Measurements from ENCODE around the gene REP15. TPM values are rescaled to one million over a fixed set of nuclear protein-coding genes. Genes with fewer than 3 reads are reported as not detected.

REP15 gene
- total and polyA plus RNA-seq, 4 donors = 0.63 to 2.1 (median 1.7) TPM

- H3K36me3 ChIP-seq (ENCODE audit: control insufficient read depth in 4 of 4, insufficient read depth in 4 of 4, low read length in 4 of 4) = no peaks in the 10 kb centered on the region
- no peaks in the 10 kb centered on the region for H3K9me3 ChIP-seq (ENCODE audit: control insufficient read depth in 4 of 4, insufficient read depth in 3 of 4, low read length in 3 of 4)
- no peaks in the 10 kb centered on the region for H3K27me3 ChIP-seq (ENCODE audit: control insufficient read depth in 3 of 3, insufficient read depth in 3 of 3, low read length in 2 of 3)
- no peak overlapping the region for H3K4me3 ChIP-seq
- ATAC-seq (ENCODE audit: insufficient read depth, low FRiP score) (no peak), DNase-seq (no peak)
- no peak overlapping the region for H3K9ac ChIP-seq (ENCODE audit: insufficient read depth in 1 of 2, low read length in 2 of 2)
- WGBS, 2 donors = 94% methylated on average over 8 of the region's 8 CpGs
- H3K4me1 ChIP-seq (ENCODE audit: control insufficient read depth in 5 of 5, insufficient read depth in 5 of 5, low read length in 5 of 5) = peaks cover 0 to 3% (median 0%) of the 10 kb centered on the region in 5 donors
- no peak overlapping the region for H3K27ac ChIP-seq (ENCODE audit: low read depth in 1 of 2, low read length in 1 of 2)
- TF ChIP-seq CTCF (IDR thresholded peaks at IDR 0.05; ENCODE audit: control extremely low read depth, extremely low read depth) = no peak
These were observed 9.0 kb downstream of the REP15 start for GRCh38 chr12:27705263-27705662.

GRCh38 chr12:27707216-27707615 lies 11.0 kb downstream of the REP15 start:
- H3K36me3 ChIP-seq (ENCODE audit: control insufficient read depth in 4 of 4, insufficient read depth in 4 of 4, low read length in 4 of 4) = no peaks in the 10 kb centered on the region
- WGBS, 2 donors = 82 to 88% methylated on average over 2 of the region's 2 CpGs
- no peaks in the 10 kb centered on the region for H3K27me3 ChIP-seq (ENCODE audit: control insufficient read depth in 3 of 3, insufficient read depth in 3 of 3, low read length in 2 of 3)
- TF ChIP-seq CTCF (IDR thresholded peaks at IDR 0.05; ENCODE audit: control extremely low read depth, extremely low read depth) = no peak
- no peak overlapping the region for H3K4me3 ChIP-seq
- no peaks in the 10 kb centered on the region for H3K9me3 ChIP-seq (ENCODE audit: control insufficient read depth in 4 of 4, insufficient read depth in 3 of 4, low read length in 3 of 4)
- peaks cover 0 to 9% (median 5%) of the 10 kb centered on the region in 5 donors for H3K4me1 ChIP-seq (ENCODE audit: control insufficient read depth in 5 of 5, insufficient read depth in 5 of 5, low read length in 5 of 5)
- DNase-seq (no peak), ATAC-seq (ENCODE audit: insufficient read depth, low FRiP score) (no peak)
- no peak overlapping the region for H3K27ac ChIP-seq (ENCODE audit: low read depth in 1 of 2, low read length in 1 of 2)
- no peak overlapping the region for H3K9ac ChIP-seq (ENCODE audit: insufficient read depth in 1 of 2, low read length in 2 of 2)

GRCh38 chr12:27709212-27709931 lies 13.1 kb downstream of the REP15 start:
- H3K27me3 ChIP-seq (ENCODE audit: control insufficient read depth in 3 of 3, insufficient read depth in 3 of 3, low read length in 2 of 3) = no peaks in the 10 kb centered on the region
- H3K9me3 ChIP-seq (ENCODE audit: control insufficient read depth in 4 of 4, insufficient read depth in 3 of 4, low read length in 3 of 4) = no peaks in the 10 kb centered on the region
- no peaks in the 10 kb centered on the region for H3K36me3 ChIP-seq (ENCODE audit: control insufficient read depth in 4 of 4, insufficient read depth in 4 of 4, low read length in 4 of 4)
- 66 to 89% methylated on average over 12 of the region's 12 CpGs for WGBS, 2 donors
- peaks cover 0 to 9% (median 7%) of the 10 kb centered on the region in 5 donors for H3K4me1 ChIP-seq (ENCODE audit: control insufficient read depth in 5 of 5, insufficient read depth in 5 of 5, low read length in 5 of 5)
- peak overlapping the region in 1 of 2 donors; percentile 86 for H3K27ac ChIP-seq (ENCODE audit: low read depth in 1 of 2, low read length in 1 of 2)
- TF ChIP-seq CTCF (IDR thresholded peaks at IDR 0.05; ENCODE audit: control extremely low read depth, extremely low read depth) = no peak
- no peak for ATAC-seq (ENCODE audit: insufficient read depth, low FRiP score)
- H3K4me3 ChIP-seq = no peak overlapping the region
- DNase-seq = no peak
- peak overlapping the region in 1 of 2 donors; percentile 51 for H3K9ac ChIP-seq (ENCODE audit: insufficient read depth in 1 of 2, low read length in 2 of 2)

All from lung (tissue), 12 donors.